GM19395 (cell line): ENCODE results near the gene UBL4B.

Experiments used
- ATAC-seq: cut with Tn5 transposase; IDR thresholded peaks from one replicate; pipeline ENCODE4 v1.9.1; 2021; ENCODE audit warnings: mild to moderate bottlenecking, moderate library complexity; ENCODE audit not compliant: unreplicated experiment

Gene UBL4B

GRCh38 chr1:110151175-110151669 is 39.0 kb downstream of the UBL4B start:
- ATAC-seq: no peak

GRCh38 chr1:110152133-110152785 is 40.0 kb downstream of the UBL4B start:
- no peak for ATAC-seq

- no peak for ATAC-seq
Observed at GRCh38 chr1:110153407-110153950, 41.2 kb downstream of the UBL4B start.

- no peak for ATAC-seq
Observed at GRCh38 chr1:110155878-110156522, 43.8 kb downstream of the UBL4B start.

GRCh38 chr1:110158261-110158660 is 46.0 kb downstream of the UBL4B start:
- ATAC-seq: no peak

GRCh38 chr1:110159168-110159567 is 46.9 kb downstream of the UBL4B start:
- no peak for ATAC-seq

GRCh38 chr1:110160538-110161100 is 48.4 kb downstream of the UBL4B start:
- ATAC-seq: no peak

- ATAC-seq: no peak
Observed at GRCh38 chr1:110161165-110161564, 48.9 kb downstream of the UBL4B start.

- ATAC-seq: no peak
Observed at GRCh38 chr1:110161849-110162248, 49.6 kb downstream of the UBL4B start.
